SK-N-SH (cell line): Measurements from ENCODE around the gene OGFR. TPM values are rescaled to one million over a fixed set of nuclear protein-coding genes. Genes with fewer than 3 reads are reported as not detected.

Source experiments
- polyA plus RNA-seq, 3 experiments: library from polyadenylated mRNA; depleted of rRNA; stranded (reverse); fragments of >200 nt; gene quantifications; 2 replicates each; pipeline ENCODE4 v1.2.3, GENCODE V29; 2012
- small RNA-seq, 7 experiments: library from RNA; depleted of rRNA; stranded (forward); fragments of <200 nt; gene quantifications; one replicate each; pipeline ENCODE3, GENCODE V24; 2012

OGFR gene
- polyA plus RNA-seq, 1 of the 3 experiments (the other 2 are of a cell fraction), result 60.8 TPM

Small RNAs within 50 kb of the gene (small RNA-seq; reads per million reads assigned to genes)
- gene DPH3P1, result 0 reads per million in 7 experiments

Other genes starting within 250 kb of the OGFR start
- 0.33 and 0.36 TPM in 2 replicates for gene SLCO4A1, start 162.3 kb upstream of the OGFR start, polyA plus RNA-seq (2012; rRNA removed)
- 3.1 and 8.2 TPM in 2 replicates for gene NTSR1, start 96.0 kb upstream of the OGFR start, polyA plus RNA-seq (2012; rRNA removed)
- 20.0 and 22.0 TPM in 2 replicates for gene MRGBP, start 8.4 kb upstream of the OGFR start, polyA plus RNA-seq (2012; rRNA removed)
- gene COL9A3, start 12.2 kb downstream of the OGFR start, polyA plus RNA-seq (2012; rRNA removed), result 1.3 and 2.5 TPM in 2 replicates
- 10.1 and 11.2 TPM in 2 replicates for gene TCFL5, start 57.0 kb downstream of the OGFR start, polyA plus RNA-seq (2012; rRNA removed)
- 14.7 and 15.6 TPM in 2 replicates for gene DIDO1, start 121.7 kb downstream of the OGFR start, polyA plus RNA-seq (2012; rRNA removed)
- 18.1 and 18.7 TPM in 2 replicates for gene GID8, start 133.3 kb downstream of the OGFR start, polyA plus RNA-seq (2012; rRNA removed)
- not detected in 2 replicates for gene SLC17A9, start 147.9 kb downstream of the OGFR start, polyA plus RNA-seq (2012; rRNA removed)
- not detected in 2 replicates for gene BHLHE23, start 202.1 kb downstream of the OGFR start, polyA plus RNA-seq (2012; rRNA removed)